ENCODE data around the gene METRNL. TPM values are rescaled to one million over a fixed set of nuclear protein-coding genes. Genes with fewer than 3 reads are reported as not detected.
"Not testable (repeated sequence)": the region's sequence is repeated elsewhere in the genome, so short reads cannot be mapped to it uniquely, and the experiment has no call there.

Gene METRNL
- total RNA-seq, 1 experiment from 2014 or later: 30.6 TPM

DNA sequence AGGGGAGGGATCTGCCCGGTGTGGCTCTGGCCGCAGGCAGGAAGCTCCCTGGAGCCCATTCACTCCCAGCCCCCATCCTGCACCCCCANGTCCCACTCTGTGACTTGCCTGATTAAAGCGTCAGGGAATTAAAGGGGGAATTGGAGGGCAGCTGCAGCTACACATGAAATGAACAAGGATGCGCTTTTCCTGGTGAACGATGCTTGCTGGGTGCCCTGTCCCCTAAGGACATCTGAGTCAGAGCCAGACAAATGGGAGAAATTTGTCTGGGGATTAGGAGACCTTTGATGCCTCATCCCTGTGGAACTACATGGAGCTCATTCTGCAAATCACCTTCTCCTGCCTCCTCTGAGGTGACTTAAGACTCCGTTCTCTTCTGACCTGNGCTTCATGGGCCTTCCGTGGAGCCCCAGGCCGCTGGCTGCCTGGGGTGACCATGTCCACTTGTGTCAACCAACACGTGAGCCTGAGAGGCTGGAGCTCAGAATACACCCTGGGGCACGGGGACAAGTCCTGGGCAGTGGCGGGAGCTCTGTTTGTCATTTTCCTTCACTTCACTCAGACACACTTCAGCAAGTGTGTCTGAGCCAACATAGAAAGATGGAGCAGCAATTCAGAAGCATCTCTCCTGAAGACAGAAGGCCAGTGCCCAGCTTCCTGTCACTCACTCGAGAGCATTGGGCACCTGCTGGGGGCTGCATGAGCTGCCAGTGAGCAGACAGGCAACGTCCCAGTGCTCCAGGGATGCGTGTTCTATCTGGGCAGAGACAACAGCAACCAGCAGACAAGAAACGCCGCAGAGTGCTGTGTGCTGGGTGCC is 54.1 kb downstream of the METRNL start:
- no TSS peak for BruUV-seq (replicated peaks)
- Histone ChIP-seq H2AFZ (ENCODE audit: low read length) (no peak overlapping the region), H3F3A (ENCODE audit: low read length, unreplicated experiment) (no peaks in the 10 kb centered on the region), H3K27me3 (ENCODE audit: low read length) (peaks cover 25% of the 10 kb centered on the region), H3K4me1 (ENCODE audit: insufficient read depth, low read length) (no peaks in the 10 kb centered on the region), H3K79me2 (ENCODE audit: low read length) (no peaks in the 10 kb centered on the region), H3K36me3 (ENCODE audit: low read depth, low read length) (no peaks in the 10 kb centered on the region), H3K9me2 (replicated peaks; ENCODE audit: low read length) (no peaks in the 10 kb centered on the region), H4K20me1 (ENCODE audit: low read length) (no peaks in the 10 kb centered on the region), H3K9me3 (ENCODE audit: low read length) (no peaks in the 10 kb centered on the region), H3K9ac (ENCODE audit: low read length) (no peak overlapping the region), H3K4me2 (ENCODE audit: low read length) (no peak overlapping the region), H3K27ac (ENCODE audit: low read length) (no peak overlapping the region), H3K4me3 (ENCODE audit: low read length) (no peak overlapping the region)
- ATAC-seq (no peak), DNase-seq (peak; percentile 52)
- ChIA-PET CTCF (interaction anchor here (0.6 kb wide), 1 partner anchor 54 kb away, joined by 3 read pairs; the partner anchor contains the start of gene METRNL), POLR2A (ENCODE audit: unreplicated experiment) (no interaction called here)
- TF ChIP-seq, protein P1, sequence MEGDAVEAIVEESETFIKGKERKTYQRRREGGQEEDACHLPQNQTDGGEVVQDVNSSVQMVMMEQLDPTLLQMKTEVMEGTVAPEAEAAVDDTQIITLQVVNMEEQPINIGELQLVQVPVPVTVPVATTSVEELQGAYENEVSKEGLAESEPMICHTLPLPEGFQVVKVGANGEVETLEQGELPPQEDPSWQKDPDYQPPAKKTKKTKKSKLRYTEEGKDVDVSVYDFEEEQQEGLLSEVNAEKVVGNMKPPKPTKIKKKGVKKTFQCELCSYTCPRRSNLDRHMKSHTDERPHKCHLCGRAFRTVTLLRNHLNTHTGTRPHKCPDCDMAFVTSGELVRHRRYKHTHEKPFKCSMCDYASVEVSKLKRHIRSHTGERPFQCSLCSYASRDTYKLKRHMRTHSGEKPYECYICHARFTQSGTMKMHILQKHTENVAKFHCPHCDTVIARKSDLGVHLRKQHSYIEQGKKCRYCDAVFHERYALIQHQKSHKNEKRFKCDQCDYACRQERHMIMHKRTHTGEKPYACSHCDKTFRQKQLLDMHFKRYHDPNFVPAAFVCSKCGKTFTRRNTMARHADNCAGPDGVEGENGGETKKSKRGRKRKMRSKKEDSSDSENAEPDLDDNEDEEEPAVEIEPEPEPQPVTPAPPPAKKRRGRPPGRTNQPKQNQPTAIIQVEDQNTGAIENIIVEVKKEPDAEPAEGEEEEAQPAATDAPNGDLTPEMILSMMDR (conservative IDR thresholded peaks at IDR 0.05; ENCODE audit: low read depth, low read length): no peak
- TF ChIP-seq EZH2 (IDR thresholded peaks at IDR 0.05; ENCODE audit: low read length, unreplicated experiment) (no peak), EZH2phosphoT487 (IDR thresholded peaks at IDR 0.05; ENCODE audit: borderline replicate concordance, low read length) (no peak)
- intact Hi-C loops (cut with micrococcal nuclease): no loop called here

DNA sequence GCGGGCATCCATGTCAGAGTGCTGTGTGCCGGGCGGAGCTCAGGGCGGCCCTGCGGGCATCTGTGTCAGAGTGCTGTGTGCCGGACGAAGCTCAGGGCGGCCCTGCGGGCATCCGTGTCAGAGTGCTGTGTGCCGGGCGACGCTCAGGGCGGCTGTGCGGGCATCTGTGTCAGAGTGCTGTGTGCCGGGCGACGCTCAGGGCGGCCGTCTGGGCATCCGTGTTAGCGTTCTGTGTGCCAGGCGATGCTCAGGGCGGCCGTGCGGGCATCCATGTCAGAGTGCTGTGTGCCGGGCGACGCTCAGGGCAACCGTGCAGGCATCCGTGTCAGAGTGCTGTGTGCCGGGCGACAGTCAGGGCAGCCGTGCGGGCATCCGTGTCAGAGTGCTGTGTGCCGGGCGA is 55.0 kb downstream of the METRNL start:
- H3K27ac ChIP-seq (ENCODE audit: low read length); DNase-seq; intact Hi-C loops (cut with micrococcal nuclease); H4K20me1 ChIP-seq (ENCODE audit: low read length); H3K36me3 ChIP-seq (ENCODE audit: low read depth, low read length); POLR2A ChIA-PET (ENCODE audit: unreplicated experiment); H3K4me3 ChIP-seq (ENCODE audit: low read length); BruUV-seq (replicated peaks); H3F3A ChIP-seq (ENCODE audit: low read length, unreplicated experiment); H3K9me3 ChIP-seq (ENCODE audit: low read length); CTCF ChIA-PET; ATAC-seq; H3K9me2 ChIP-seq (replicated peaks; ENCODE audit: low read length); H3K4me1 ChIP-seq (ENCODE audit: insufficient read depth, low read length); H3K4me2 ChIP-seq (ENCODE audit: low read length); H3K9ac ChIP-seq (ENCODE audit: low read length); H2AFZ ChIP-seq (ENCODE audit: low read length); H3K79me2 ChIP-seq (ENCODE audit: low read length): not testable (repeated sequence)
- H3K27me3 ChIP-seq (ENCODE audit: low read length): peaks cover 33% of the 10 kb centered on the region

DNA sequence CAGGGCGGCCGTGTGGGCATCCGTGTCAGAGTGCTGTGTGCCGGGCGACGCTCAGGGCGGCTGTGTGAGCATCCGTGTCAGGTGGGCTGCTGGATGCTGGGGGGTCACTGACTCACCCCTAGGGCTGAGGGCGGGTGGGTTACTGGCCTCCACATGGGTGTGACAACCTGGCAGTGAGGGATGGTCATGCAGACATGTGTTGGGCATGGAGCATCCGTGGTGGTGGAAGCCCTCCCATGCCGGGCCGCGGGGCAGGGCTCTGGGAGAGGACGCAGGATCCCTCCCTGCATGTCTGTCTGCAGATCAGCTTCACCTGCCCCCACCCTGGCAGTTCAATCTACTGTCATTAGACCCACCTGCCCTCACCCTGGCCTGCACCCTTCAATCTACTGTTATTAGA is 56.3 kb downstream of the METRNL start:
- Histone ChIP-seq H3K36me3 (ENCODE audit: low read depth, low read length) (no peaks in the 10 kb centered on the region), H4K20me1 (ENCODE audit: low read length) (no peaks in the 10 kb centered on the region), H3K79me2 (ENCODE audit: low read length) (no peaks in the 10 kb centered on the region), H3K9me3 (ENCODE audit: low read length) (no peaks in the 10 kb centered on the region), H3K9me2 (replicated peaks; ENCODE audit: low read length) (no peaks in the 10 kb centered on the region), H3K27ac (ENCODE audit: low read length) (no peak overlapping the region), H3F3A (ENCODE audit: low read length, unreplicated experiment) (no peaks in the 10 kb centered on the region), H3K9ac (ENCODE audit: low read length) (no peak overlapping the region), H3K4me1 (ENCODE audit: insufficient read depth, low read length) (no peaks in the 10 kb centered on the region), H3K27me3 (ENCODE audit: low read length) (peaks cover 41% of the 10 kb centered on the region), H3K4me3 (ENCODE audit: low read length) (no peak overlapping the region), H3K4me2 (ENCODE audit: low read length) (no peak overlapping the region), H2AFZ (ENCODE audit: low read length) (no peak overlapping the region)
- POLR2A ChIA-PET (ENCODE audit: unreplicated experiment): no interaction called here
- DNase-seq: no peak
- ATAC-seq: no peak
- intact Hi-C loops (cut with micrococcal nuclease): no loop called here
- TF ChIP-seq EZH2phosphoT487 (IDR thresholded peaks at IDR 0.05; ENCODE audit: borderline replicate concordance, low read length): no peak
- TF ChIP-seq, protein P1 (conservative IDR thresholded peaks at IDR 0.05; ENCODE audit: low read depth, low read length): no peak
- CTCF ChIA-PET: no interaction called here
- BruUV-seq (replicated peaks): no TSS peak

Data from PC-3 (cell line).